Fibroblast of pulmonary artery (primary cell): Measurements from ENCODE around the gene ATAD2B.

ENCODE experiments used
- DNase-seq: peaks from one replicate; pipeline ENCODE4 v3.0.0-alpha.2; 2010; ENCODE audit warnings: low read depth
- H3K4me3 ChIP-seq: replicated peaks from 2 replicates; pipeline ENCODE4 v1.5.1; 2011; ENCODE audit warnings: low read depth, mild to moderate bottlenecking, control low read depth, low read length, moderate library complexity
- CTCF ChIP-seq: IDR thresholded peaks from 2 replicates; pipeline ENCODE4 v1.5.1; 2011; ENCODE audit warnings: mild to moderate bottlenecking, control low read depth, low read length, inconsistent platforms; ENCODE audit errors: missing control alignments

The ATAD2B gene

GRCh38 chr2:23859983-23860382 is 66.9 kb downstream of the ATAD2B start:
- peak; percentile 6 for DNase-seq
- no peak for TF ChIP-seq CTCF
- no peak overlapping the region for H3K4me3 ChIP-seq

GRCh38 chr2:23859234-23859633 is 67.7 kb downstream of the ATAD2B start:
- no peak overlapping the region for H3K4me3 ChIP-seq
- no peak for TF ChIP-seq CTCF
- no peak for DNase-seq

GRCh38 chr2:23850564-23851256 is 76.2 kb downstream of the ATAD2B start:
- no peak for TF ChIP-seq CTCF
- H3K4me3 ChIP-seq, result no peak overlapping the region
- DNase-seq, result no peak

GRCh38 chr2:23844905-23845304 is 82.0 kb downstream of the ATAD2B start:
- DNase-seq, result no peak
- H3K4me3 ChIP-seq, result no peak overlapping the region
- TF ChIP-seq CTCF, result no peak

GRCh38 chr2:23843051-23843976 is 83.6 kb downstream of the ATAD2B start:
- no peak overlapping the region for H3K4me3 ChIP-seq
- peak; percentile 3 for DNase-seq

GRCh38 chr2:23839919-23840578 is 86.9 kb downstream of the ATAD2B start:
- H3K4me3 ChIP-seq, result no peak overlapping the region
- no peak for TF ChIP-seq CTCF

More at GRCh38 chr2:23843051-23843976, 83.6 kb downstream of the ATAD2B start:
- no peak for TF ChIP-seq CTCF

More at GRCh38 chr2:23839919-23840578, 86.9 kb downstream of the ATAD2B start:
- DNase-seq, result no peak
